Vagina (tissue), 2 donors: ENCODE results near the gene MRPL30.

Experiments used
- CTCF ChIP-seq, 3 experiments: fragments of 450-650 bp in 2 of 3; fragments of 200-600 bp in 1 of 3; sonication (generic) in 1 of 3; IDR thresholded peaks; one replicate each; pipeline ENCODE4 v1.5.1; 2017 to 2019; ENCODE audit warnings: antibody characterized with exemption in 3 of 3, mild to moderate bottlenecking in 2 of 3, moderate library complexity in 2 of 3
- POLR2A ChIP-seq, 2 donors: fragments of 450-650 bp; IDR thresholded peaks; one replicate each; pipeline ENCODE4 v1.6.1; 2017; ENCODE audit warnings: antibody characterized with exemption in 2 of 2, mild to moderate bottlenecking in 2 of 2, moderate library complexity in 2 of 2

GRCh38 chr2:99200076-99200800 lies 19.3 kb downstream of the MRPL30 start:
- TF ChIP-seq CTCF (IDR thresholded peaks at IDR 0.05), result no peak
- TF ChIP-seq POLR2A (IDR thresholded peaks at IDR 0.05), result no peak
